HK-2 (cell line): ENCODE data around the gene MED19.
"Not testable (repeated sequence)": the region's sequence is repeated elsewhere in the genome, so short reads cannot be mapped to it uniquely, and the experiment has no call there.

Experiments
- DNase-seq: peaks from one replicate; pipeline ENCODE4 v3.0.0-alpha.2; 2018; ENCODE audit not compliant: unreplicated experiment

Gene MED19

GRCh38 chr11:57711414-57712255 is at the start of gene MED19:
Gene MED19, minus strand, starts transcription at chr11:57712215. Its CDS starts 36 bp downstream, at chr11:57712179.
- DNase-seq, result peak; percentile 81

GRCh38 chr11:57758174-57758573 is 46.2 kb upstream of the MED19 start:
- no peak for DNase-seq

- no peak for DNase-seq
Measured at GRCh38 chr11:57752954-57753353, 40.9 kb upstream of the MED19 start.

GRCh38 chr11:57751676-57752253 is 39.8 kb upstream of the MED19 start, which contains the start of gene BTBD18:
Gene BTBD18, minus strand, starts transcription at chr11:57751819. Its CDS starts 631 bp downstream, at chr11:57751188.
- DNase-seq, result no peak

GRCh38 chr11:57751176-57751575 is 39.2 kb upstream of the MED19 start:
- DNase-seq, result no peak

- DNase-seq, result no peak
Measured at GRCh38 chr11:57746920-57747319, 34.9 kb upstream of the MED19 start.

GRCh38 chr11:57745206-57745605 is 33.2 kb upstream of the MED19 start:
- DNase-seq, result no peak

- no peak for DNase-seq
Measured at GRCh38 chr11:57744357-57744756, 32.3 kb upstream of the MED19 start.

GRCh38 chr11:57742087-57742452 is 30.1 kb upstream of the MED19 start:
- no peak for DNase-seq

- peak; percentile 93 for DNase-seq
Measured at GRCh38 chr11:57741132-57742086, 29.4 kb upstream of the MED19 start, which contains the start of gene SELENOH. Gene SELENOH, plus strand, starts transcription at chr11:57741491. Its CDS starts 105 bp downstream, at chr11:57741596.

GRCh38 chr11:57735619-57736298 is 23.7 kb upstream of the MED19 start:
- no peak for DNase-seq

- DNase-seq, result no peak
Measured at GRCh38 chr11:57732661-57733060, 20.6 kb upstream of the MED19 start.

GRCh38 chr11:57729479-57729878 is 17.5 kb upstream of the MED19 start:
- DNase-seq, result no peak

- no peak for DNase-seq
Measured at GRCh38 chr11:57728829-57729228, 16.8 kb upstream of the MED19 start.

GRCh38 chr11:57727185-57727584 is 15.2 kb upstream of the MED19 start:
- no peak for DNase-seq

GRCh38 chr11:57716726-57717125 is 4.7 kb upstream of the MED19 start:
- DNase-seq, result not testable (repeated sequence)

GRCh38 chr11:57713835-57714234 is 1.8 kb upstream of the MED19 start:
- DNase-seq, result no peak

- peak; percentile 81 for DNase-seq
Measured at GRCh38 chr11:57712256-57713150, 488 bp upstream of the MED19 start, which contains the start of gene TMX2. Gene TMX2, plus strand, starts transcription at chr11:57712593. Its CDS starts 26 bp downstream, at chr11:57712619.

GRCh38 chr11:57709802-57710367 is 2.1 kb downstream of the MED19 start:
- DNase-seq, result no peak

GRCh38 chr11:57705432-57705831 is 6.6 kb downstream of the MED19 start:
- DNase-seq, result not testable (repeated sequence)
